Esophagus muscularis mucosa (tissue), 4 donors: Measurements from ENCODE around the gene LATS1. TPM values are rescaled to one million over a fixed set of nuclear protein-coding genes. Genes with fewer than 3 reads are reported as not detected.
"Not testable (repeated sequence)": the region's sequence is repeated elsewhere in the genome, so short reads cannot be mapped to it uniquely, and the experiment has no call there.

ENCODE experiments used
- DNase-seq: peaks from one replicate; pipeline ENCODE4 v3.0.0-alpha.2; 2017; ENCODE audit errors: extremely low spot score
- H3K27ac ChIP-seq, 4 donors: fragments of 200-600 bp; sonication (generic); replicated peaks in 1 of 4; 1 replicate in 3 of 4; 2 replicates in 1 of 4; pipeline ENCODE4 v1.5.1; 2016 to 2019; ENCODE audit warnings: mild to moderate bottlenecking in 1 of 4
- H3K27me3 ChIP-seq, 4 donors: fragments of 200-600 bp; sonication (generic); one replicate each; pipeline versions ENCODE4 v1.5.1 to v1.6.0; 2016 to 2019
- H3K36me3 ChIP-seq, 4 donors: fragments of 200-600 bp; sonication (generic); one replicate each; pipeline ENCODE4 v1.5.1; 2016 to 2019
- H3K4me1 ChIP-seq, 4 donors: fragments of 200-600 bp; sonication (generic); one replicate each; pipeline ENCODE4 v1.5.1; 2016 to 2019
- H3K4me3 ChIP-seq, 4 donors: fragments of 200-600 bp; sonication (generic); 1 replicate in 2 of 4; 2 replicates in 2 of 4; pipeline ENCODE4 v1.5.1; 2016 to 2019; ENCODE audit warnings: mild to moderate bottlenecking in 4 of 4, moderate library complexity in 1 of 4
- H3K9me3 ChIP-seq, 4 donors: fragments of 200-600 bp; sonication (generic); 1 replicate in 3 of 4; 2 replicates in 1 of 4; pipeline ENCODE4 v1.5.1; 2016 to 2019
- CTCF ChIP-seq, 3 experiments: fragments of 200-600 bp in 2 of 3; fragments of 450-650 bp in 1 of 3; sonication (generic) in 2 of 3; IDR thresholded peaks; one replicate each; pipeline ENCODE4 v1.5.1; 2017 to 2019; ENCODE audit warnings: antibody characterized with exemption in 3 of 3, mild to moderate bottlenecking in 2 of 3, moderate library complexity in 1 of 3
- EP300 ChIP-seq: sonication (generic); formaldehyde crosslinking; IDR thresholded peaks from one replicate; pipeline ENCODE4 v1.6.1; 2017; ENCODE audit warnings: antibody characterized with exemption
- POLR2A ChIP-seq: fragments of 450-650 bp; IDR thresholded peaks from one replicate; pipeline ENCODE4 v1.6.1; 2017; ENCODE audit warnings: antibody characterized with exemption, moderate library complexity, mild to moderate bottlenecking, low read depth
- POLR2AphosphoS5 ChIP-seq, 2 donors: sonication (generic); formaldehyde crosslinking; IDR thresholded peaks; one replicate each; pipeline ENCODE4 v1.6.1; 2017; ENCODE audit warnings: antibody characterized with exemption in 2 of 2
- WGBS: methylation state at CpG from one replicate; pipeline ENCODE4 v1.1.5; 2018; 5-methylcytosine and 5-hydroxymethylcytosine counted together
- intact Hi-C: fragments of 100-400 bp; cut with DNase I; formaldehyde crosslinking; loops from one replicate; pipeline ENCODE4 v1.15.1; 2023
- total RNA-seq, 4 donors: library from RNA; depleted of rRNA; stranded (reverse); fragments of >200 nt; gene quantifications; one replicate each; pipeline versions ENCODE4 v1.1.0 to v1.2.1, GENCODE V29; 2016

LATS1 gene
- total RNA-seq, 4 donors from 2014 or later: 27.0 to 33.6 (median 30.1) TPM

GRCh38 chr6:149751239-149751638, 33.3 kb upstream of the LATS1 start:
- peaks cover 20 to 61% (median 45%) of the 10 kb centered on the region in 4 donors for H3K4me1 ChIP-seq
- H3K4me3 ChIP-seq: no peak overlapping the region
- H3K27me3 ChIP-seq: no peaks in the 10 kb centered on the region
- H3K36me3 ChIP-seq: no peaks in the 10 kb centered on the region
- intact Hi-C loops: no loop called here
- H3K27ac ChIP-seq: no peak overlapping the region
- no peak for TF ChIP-seq POLR2AphosphoS5 (IDR thresholded peaks at IDR 0.05)
- no peak for TF ChIP-seq CTCF (IDR thresholded peaks at IDR 0.05)
- TF ChIP-seq POLR2A: no peak
- TF ChIP-seq EP300: no peak
- DNase-seq: no peak
- 79% methylated on average over 8 of the region's 8 CpGs for WGBS
- no peaks in the 10 kb centered on the region for H3K9me3 ChIP-seq

DNA sequence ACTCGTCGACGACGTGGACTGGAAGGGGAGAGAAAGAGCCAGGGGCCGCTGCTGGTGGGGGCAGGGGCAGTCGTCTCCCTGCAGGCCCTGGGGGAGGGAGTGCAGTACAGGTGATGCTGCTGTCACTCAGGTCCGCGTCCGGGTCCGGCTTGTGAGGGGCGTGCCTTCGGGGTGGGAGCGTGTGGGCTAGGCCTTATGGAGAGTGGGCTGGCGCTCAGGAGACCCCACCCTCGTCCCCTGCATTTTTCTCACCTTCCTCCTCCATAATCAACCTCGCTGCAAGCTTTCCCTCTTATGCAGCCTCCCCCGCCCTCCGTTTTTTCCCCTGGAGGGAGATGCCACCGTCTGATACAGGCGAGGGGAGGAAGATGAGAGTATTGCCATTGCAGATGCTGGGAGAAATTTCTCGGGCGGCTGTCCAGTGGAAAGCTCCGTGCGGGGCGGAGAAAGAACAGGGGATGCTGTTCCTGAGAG, 32.3 kb upstream of the LATS1 start:
- no peak for TF ChIP-seq CTCF (IDR thresholded peaks at IDR 0.05)
- TF ChIP-seq POLR2AphosphoS5 (IDR thresholded peaks at IDR 0.05): no peak
- TF ChIP-seq POLR2A: no peak
- no peak for TF ChIP-seq EP300
- no peaks in the 10 kb centered on the region for H3K27me3 ChIP-seq
- peak; percentile 92 for DNase-seq
- intact Hi-C loops: no loop called here
- H3K9me3 ChIP-seq: no peaks in the 10 kb centered on the region
- peak overlapping the region; percentile 90 to 95 (median 92) for H3K27ac ChIP-seq
- under 1% methylated on average over 22 of the region's 25 CpGs for WGBS
- H3K4me3 ChIP-seq: peak overlapping the region; percentile 95 to 98 (median 96)
- H3K4me1 ChIP-seq: peaks cover 26 to 60% (median 53%) of the 10 kb centered on the region in 4 donors
- no peaks in the 10 kb centered on the region for H3K36me3 ChIP-seq

- H3K27me3 ChIP-seq: no peaks in the 10 kb centered on the region
- intact Hi-C loops: no loop called here
- WGBS: 0% methylated on average over 7 of the region's 60 CpGs
- peak within 1 kb of the TSS; percentile 90 to 95 (median 92) for H3K27ac ChIP-seq
- peak; percentile 94 for DNase-seq
- peaks cover 26 to 63% (median 58%) of the 10 kb centered on the region in 4 donors for H3K4me1 ChIP-seq
- no peaks in the 10 kb centered on the region for H3K9me3 ChIP-seq
- TF ChIP-seq POLR2A: peak; percentile 74
- TF ChIP-seq EP300: no peak
- TF ChIP-seq CTCF (IDR thresholded peaks at IDR 0.05): peak in 1 of 3 experiments; percentile 4
- TF ChIP-seq POLR2AphosphoS5 (IDR thresholded peaks at IDR 0.05): peak; percentile 95 to 96
- peak within 1 kb of the TSS; percentile 95 to 98 (median 96) for H3K4me3 ChIP-seq
- no peaks in the 10 kb centered on the region for H3K36me3 ChIP-seq
Measured at GRCh38 chr6:149749594-149750135, 31.8 kb upstream of the LATS1 start, which contains the start of gene PCMT1. Gene PCMT1, plus strand, starts transcription at chr6:149749741. Its CDS starts 161 bp downstream, at chr6:149749902.

- H3K4me1 ChIP-seq: peaks cover 26 to 64% (median 60%) of the 10 kb centered on the region in 4 donors
- H3K27me3 ChIP-seq, intact Hi-C loops, H3K36me3 ChIP-seq, H3K9me3 ChIP-seq, DNase-seq: not testable (repeated sequence)
- 0% methylated on average over 4 of the region's 38 CpGs for WGBS
- peak overlapping the region; percentile 95 to 98 (median 96) for H3K4me3 ChIP-seq
- H3K27ac ChIP-seq: peak overlapping the region; percentile 90 to 95 (median 92)
Measured at GRCh38 chr6:149749082-149749593, 31.2 kb upstream of the LATS1 start.

DNA sequence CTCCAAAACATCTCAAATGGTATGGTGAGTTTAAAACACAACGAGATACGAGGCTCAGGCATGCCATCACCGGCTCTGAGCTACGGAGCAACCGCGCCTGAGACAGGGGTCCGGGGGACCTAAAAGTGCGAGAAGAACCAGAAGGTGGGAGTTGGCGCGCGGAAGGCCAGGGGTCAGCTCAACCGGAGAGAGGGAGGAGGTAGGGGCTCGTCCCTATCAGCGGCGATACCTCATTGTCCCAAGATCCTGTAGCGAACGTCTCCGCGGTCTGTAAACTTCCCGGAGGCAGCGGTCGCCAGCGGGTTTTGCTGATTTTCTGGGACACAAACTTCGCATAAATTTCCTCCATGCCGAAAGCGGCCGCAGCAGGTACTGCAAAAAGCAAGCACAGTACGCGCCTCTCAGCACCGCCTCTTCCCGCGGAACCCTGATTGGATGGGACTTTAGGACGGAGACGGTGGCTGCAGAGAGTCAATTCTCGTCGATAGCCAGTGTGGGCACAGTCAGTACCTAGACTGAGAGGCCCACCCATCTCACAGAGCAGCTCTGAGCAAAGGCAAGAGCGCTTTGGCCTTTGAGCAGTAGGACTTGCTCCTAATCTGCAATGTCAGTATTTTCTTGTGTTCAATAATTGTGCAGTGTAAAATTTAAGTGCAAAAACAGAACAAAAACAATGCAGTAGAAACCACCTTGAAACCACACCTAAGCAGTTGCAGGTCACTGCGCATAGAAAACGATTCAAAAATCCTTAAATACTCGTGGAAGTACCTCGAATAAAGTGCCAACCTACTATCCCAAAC, 28.4 kb upstream of the LATS1 start, which contains the start of gene NUP43:
NUP43 (minus strand) TSS at position 383 of the 800 bp plus-strand sequence; CDS start at position 349, 34 bp downstream.
- H3K27me3 ChIP-seq: no peaks in the 10 kb centered on the region
- H3K9me3 ChIP-seq: no peaks in the 10 kb centered on the region
- peak; percentile 96 for DNase-seq
- H3K4me3 ChIP-seq: peak within 1 kb of the TSS; percentile 71 to 84 (median 84)
- 19% methylated on average over 13 of the region's 41 CpGs for WGBS
- H3K36me3 ChIP-seq: peaks cover 15 to 27% (median 21%) of the 10 kb centered on the region in 4 donors
- TF ChIP-seq POLR2AphosphoS5 (IDR thresholded peaks at IDR 0.05): peak; percentile 83 to 92
- TF ChIP-seq CTCF (IDR thresholded peaks at IDR 0.05): peak; percentile 51 to 75 (median 66)
- no peak for TF ChIP-seq POLR2A
- no peak for TF ChIP-seq EP300
- intact Hi-C loops: no loop called here
- peaks cover 22 to 44% (median 40%) of the 10 kb centered on the region in 4 donors for H3K4me1 ChIP-seq
- H3K27ac ChIP-seq: peak within 1 kb of the TSS; percentile 67 to 87 (median 80)

- H3K27me3 ChIP-seq, H3K9me3 ChIP-seq, intact Hi-C loops, DNase-seq, H3K27ac ChIP-seq: not testable (repeated sequence)
- Histone ChIP-seq H3K4me3 (peak overlapping the region; percentile 71 to 84 (median 84)), H3K36me3 (peaks cover 23 to 38% (median 32%) of the 10 kb centered on the region in 4 donors), H3K4me1 (peaks cover 13 to 33% (median 29%) of the 10 kb centered on the region in 4 donors)
- WGBS: 81% methylated on average over 10 of the region's 10 CpGs
Measured at GRCh38 chr6:149745252-149745651, 27.4 kb upstream of the LATS1 start.
